HEK293T (cell line): ENCODE measurements around the gene RASD1.

Source experiments
- FOXM1 ChIP-seq: fragments of 450-650 bp; IDR thresholded peaks from 2 replicates; pipeline ENCODE4 v1.6.1; 2017; ENCODE audit warnings: mild to moderate bottlenecking, borderline replicate concordance
- HDGF ChIP-seq: fragments of 450-650 bp; IDR thresholded peaks from 2 replicates; pipeline ENCODE4 v1.6.1; 2017; ENCODE audit warnings: antibody characterized with exemption, borderline replicate concordance
- SP1 ChIP-seq: fragments of 450-650 bp; IDR thresholded peaks from 2 replicates; pipeline ENCODE4 v1.6.1; 2017
- TARDBP ChIP-seq: fragments of 450-650 bp; IDR thresholded peaks from 2 replicates; pipeline ENCODE4 v1.6.1; 2016
- ZNF384 ChIP-seq: fragments of 450-650 bp; IDR thresholded peaks from 2 replicates; pipeline ENCODE4 v1.6.1; 2016
- TF ChIP-seq, protein P1 (sequence below): fragments of 450-650 bp; IDR thresholded peaks from 2 replicates; pipeline ENCODE4 v1.6.1; 2016

DNA sequence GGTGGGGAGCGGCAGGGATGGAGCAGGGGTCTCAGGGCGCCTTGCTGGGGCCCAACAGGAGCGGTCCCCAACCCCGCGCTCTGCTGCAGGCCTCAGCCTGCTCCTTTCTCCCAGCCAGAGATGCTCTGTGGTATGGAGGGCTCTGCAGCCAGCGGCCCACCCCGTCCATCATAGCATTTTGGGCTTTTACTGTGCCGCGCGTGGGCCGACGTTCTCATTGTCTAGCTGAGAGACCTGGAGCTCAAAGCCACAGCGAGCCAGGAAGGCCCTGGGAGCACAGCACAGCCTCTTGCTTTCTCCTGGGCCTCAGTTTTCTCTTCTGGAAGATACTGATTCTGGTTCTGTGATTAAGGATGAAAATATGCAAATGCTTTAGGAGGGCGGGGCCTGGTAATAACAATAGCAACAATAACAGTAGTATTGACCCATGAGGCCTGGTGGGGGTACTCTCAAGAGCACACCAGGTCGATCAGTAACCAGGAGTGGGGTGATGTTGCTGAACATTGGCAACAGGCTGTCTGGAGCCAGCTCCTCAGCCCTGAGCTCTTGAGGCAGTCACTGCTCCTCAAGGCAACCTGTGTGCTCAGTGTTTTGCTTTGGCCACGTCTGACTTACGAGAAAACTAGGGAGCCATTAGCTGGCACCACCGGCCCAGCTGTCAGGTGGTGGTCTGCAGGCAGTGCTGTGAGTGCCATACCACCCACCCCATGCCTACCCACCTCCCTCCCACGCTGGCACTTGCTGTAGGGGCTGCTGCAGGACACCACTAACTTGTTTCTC lies 1.1 kb upstream of the RASD1 start:
- no peak for TF ChIP-seq HDGF
- TF ChIP-seq SP1, result no peak
- TF ChIP-seq FOXM1, result no peak
- TF ChIP-seq ZNF384, result no peak
- TF ChIP-seq, protein P1, sequence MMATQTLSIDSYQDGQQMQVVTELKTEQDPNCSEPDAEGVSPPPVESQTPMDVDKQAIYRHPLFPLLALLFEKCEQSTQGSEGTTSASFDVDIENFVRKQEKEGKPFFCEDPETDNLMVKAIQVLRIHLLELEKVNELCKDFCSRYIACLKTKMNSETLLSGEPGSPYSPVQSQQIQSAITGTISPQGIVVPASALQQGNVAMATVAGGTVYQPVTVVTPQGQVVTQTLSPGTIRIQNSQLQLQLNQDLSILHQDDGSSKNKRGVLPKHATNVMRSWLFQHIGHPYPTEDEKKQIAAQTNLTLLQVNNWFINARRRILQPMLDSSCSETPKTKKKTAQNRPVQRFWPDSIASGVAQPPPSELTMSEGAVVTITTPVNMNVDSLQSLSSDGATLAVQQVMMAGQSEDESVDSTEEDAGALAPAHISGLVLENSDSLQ, result no peak
- no peak for TF ChIP-seq TARDBP
